ENCODE measurements around the gene NFXL1.
A peak's percentile ranks its signal among the peaks of the same experiment; 100 is the strongest.

NFXL1 gene

GRCh38 chr4:47914220-47914925 lies at the start of gene NFXL1:
NFXL1 (minus strand) TSS chr4:47914583; CDS start chr4:47914203, 380 bp downstream.
- TF ChIP-seq CTCF (IDR thresholded peaks at IDR 0.05; ENCODE audit: low read depth, low read length, missing control alignments) = no peak
- peak; percentile 89 for DNase-seq (ENCODE audit: extremely low read depth, low read depth)
- peak within 1 kb of the TSS; percentile 95 for H3K4me3 ChIP-seq (replicated peaks; ENCODE audit: low read depth, low read length)

GRCh38 chr4:47954677-47955076 lies 40.3 kb upstream of the NFXL1 start:
- DNase-seq (ENCODE audit: extremely low read depth, low read depth) = no peak
- no peak for TF ChIP-seq CTCF (IDR thresholded peaks at IDR 0.05; ENCODE audit: low read depth, low read length, missing control alignments)
- H3K4me3 ChIP-seq (replicated peaks; ENCODE audit: low read depth, low read length) = no peak overlapping the region

GRCh38 chr4:47954245-47954644 lies 39.9 kb upstream of the NFXL1 start:
- no peak for DNase-seq (ENCODE audit: extremely low read depth, low read depth)
- no peak for TF ChIP-seq CTCF (IDR thresholded peaks at IDR 0.05; ENCODE audit: low read depth, low read length, missing control alignments)
- H3K4me3 ChIP-seq (replicated peaks; ENCODE audit: low read depth, low read length) = no peak overlapping the region

- no peak overlapping the region for H3K4me3 ChIP-seq (replicated peaks; ENCODE audit: low read depth, low read length)
- no peak for DNase-seq (ENCODE audit: extremely low read depth, low read depth)
- TF ChIP-seq CTCF (IDR thresholded peaks at IDR 0.05; ENCODE audit: low read depth, low read length, missing control alignments) = no peak
These were observed 31.7 kb upstream of the NFXL1 start for GRCh38 chr4:47945930-47946726.

GRCh38 chr4:47942081-47942819 lies 27.9 kb upstream of the NFXL1 start:
- H3K4me3 ChIP-seq (replicated peaks; ENCODE audit: low read depth, low read length) = no peak overlapping the region
- no peak for TF ChIP-seq CTCF (IDR thresholded peaks at IDR 0.05; ENCODE audit: low read depth, low read length, missing control alignments)
- DNase-seq (ENCODE audit: extremely low read depth, low read depth) = no peak

- no peak for TF ChIP-seq CTCF (IDR thresholded peaks at IDR 0.05; ENCODE audit: low read depth, low read length, missing control alignments)
These were observed 25.1 kb upstream of the NFXL1 start for GRCh38 chr4:47939456-47939855.

More at GRCh38 chr4:47939456-47939855, 25.1 kb upstream of the NFXL1 start:
- no peak overlapping the region for H3K4me3 ChIP-seq (replicated peaks; ENCODE audit: low read depth, low read length)
- no peak for DNase-seq (ENCODE audit: extremely low read depth, low read depth)
